GM19328 (cell line): ENCODE results near the gene DDX1.
"Not testable (repeated sequence)": the region's sequence is repeated elsewhere in the genome, so short reads cannot be mapped to it uniquely, and the experiment has no call there.

Experiments
- ATAC-seq: cut with Tn5 transposase; IDR thresholded peaks from one replicate; pipeline ENCODE4 v1.9.1; 2021; ENCODE audit warnings: mild to moderate bottlenecking, moderate library complexity; ENCODE audit not compliant: unreplicated experiment

DDX1 gene

DNA sequence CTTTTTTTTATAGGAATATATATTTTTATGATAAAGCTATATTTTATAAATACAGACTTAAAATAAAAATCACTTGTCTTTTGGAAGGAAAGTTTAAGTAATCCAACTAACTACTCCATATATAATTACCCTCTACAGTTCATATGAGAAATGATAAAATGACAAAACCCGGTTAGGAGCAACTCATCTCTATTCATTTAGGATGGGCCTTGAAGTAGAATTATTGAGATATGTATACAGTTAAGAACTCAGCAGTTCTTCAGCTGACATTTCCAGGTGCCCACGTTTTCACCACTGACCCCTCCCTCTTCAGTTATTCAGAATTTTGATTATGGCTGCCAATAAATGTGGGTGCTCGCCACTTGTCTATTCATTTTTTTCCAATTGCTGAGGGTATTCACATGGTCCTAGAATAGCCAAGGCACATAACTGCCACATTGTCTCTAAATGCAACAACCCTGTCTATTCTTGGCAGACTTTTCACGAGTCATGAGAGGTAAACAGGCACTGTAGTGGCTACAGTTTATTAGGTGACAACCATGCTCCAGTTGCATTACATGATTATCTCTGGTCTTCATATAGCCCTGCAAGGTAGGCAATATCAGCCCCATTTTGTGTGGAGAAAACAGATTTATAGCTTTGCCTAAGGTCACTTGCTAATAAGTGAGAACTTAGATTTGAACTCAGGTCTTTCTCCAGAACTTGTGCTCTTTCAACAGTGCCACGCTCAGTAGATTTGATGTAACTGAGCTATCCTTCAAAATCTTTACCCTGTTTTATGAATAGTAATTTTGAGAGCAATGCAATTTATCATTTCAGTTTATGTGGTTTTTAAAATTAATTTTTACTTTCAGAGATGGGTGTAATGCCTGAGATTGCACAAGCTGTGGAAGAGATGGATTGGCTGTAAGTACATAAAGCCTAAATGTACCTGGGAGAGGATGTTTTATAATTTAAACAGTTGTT is 2.9 kb downstream of the DDX1 start:
- ATAC-seq, result no peak

DNA sequence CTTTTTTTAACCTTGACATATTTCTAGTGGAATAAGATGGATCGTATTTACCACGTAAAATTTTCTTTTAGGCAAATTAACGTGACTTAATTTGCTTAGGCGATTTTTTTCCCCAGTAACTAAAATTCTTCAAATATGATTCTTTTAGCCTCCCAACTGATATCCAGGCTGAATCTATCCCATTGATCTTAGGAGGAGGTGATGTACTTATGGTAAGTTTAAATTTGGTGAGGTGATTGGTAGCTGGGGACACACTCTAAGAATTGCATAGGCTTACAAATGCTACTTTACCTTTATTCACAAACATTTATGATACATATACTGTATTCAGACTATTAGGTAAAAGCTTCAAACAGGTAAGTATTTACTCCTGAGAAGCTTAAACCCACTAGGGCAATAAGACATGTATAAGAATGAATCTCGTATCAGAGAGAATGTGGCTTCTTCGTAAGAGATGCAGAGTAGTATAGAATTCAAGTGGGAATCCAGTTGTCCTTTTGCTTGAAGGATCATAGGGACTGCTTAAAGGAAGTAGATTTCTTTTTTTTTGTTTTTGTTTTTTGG is 3.8 kb downstream of the DDX1 start:
- no peak for ATAC-seq

DNA sequence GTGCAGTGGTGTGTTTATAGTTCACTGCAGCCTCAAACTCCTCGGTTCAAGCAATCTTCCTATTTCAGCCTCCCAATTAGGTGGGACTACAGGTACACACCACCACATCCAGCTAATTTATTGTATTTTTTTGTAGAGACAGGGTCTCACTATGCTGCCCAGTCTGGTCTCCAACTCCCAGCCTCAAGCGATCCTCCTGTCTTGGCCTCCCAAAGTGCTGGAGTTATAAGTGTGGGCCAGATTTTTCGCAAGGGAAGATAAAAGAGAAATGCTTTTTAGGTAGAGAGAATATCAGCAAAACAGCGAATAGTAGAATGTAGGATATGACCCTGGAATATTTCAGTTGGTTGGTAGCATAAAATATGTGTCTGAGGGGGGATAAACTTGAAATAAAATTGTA is 4.3 kb downstream of the DDX1 start:
- ATAC-seq, result no peak

DNA sequence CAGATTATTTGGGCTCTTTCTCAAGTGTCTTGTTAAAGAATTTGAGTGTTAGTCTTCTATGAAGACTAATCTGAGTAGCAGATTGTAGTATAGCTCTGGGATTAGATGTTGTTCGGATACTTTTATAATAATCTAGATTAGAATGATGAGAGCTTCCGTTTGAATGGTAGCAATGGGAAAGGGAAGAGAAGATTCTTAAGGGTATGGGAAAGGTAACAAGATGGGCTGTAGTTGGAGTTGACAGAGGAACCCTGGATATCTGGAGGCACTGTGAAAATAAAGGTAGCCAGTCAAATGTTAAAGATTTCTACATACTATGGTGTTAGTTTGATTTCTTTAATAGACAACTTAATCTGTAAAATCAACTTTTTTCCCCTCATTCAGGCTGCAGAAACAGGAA is 4.7 kb downstream of the DDX1 start:
- ATAC-seq, result no peak

DNA sequence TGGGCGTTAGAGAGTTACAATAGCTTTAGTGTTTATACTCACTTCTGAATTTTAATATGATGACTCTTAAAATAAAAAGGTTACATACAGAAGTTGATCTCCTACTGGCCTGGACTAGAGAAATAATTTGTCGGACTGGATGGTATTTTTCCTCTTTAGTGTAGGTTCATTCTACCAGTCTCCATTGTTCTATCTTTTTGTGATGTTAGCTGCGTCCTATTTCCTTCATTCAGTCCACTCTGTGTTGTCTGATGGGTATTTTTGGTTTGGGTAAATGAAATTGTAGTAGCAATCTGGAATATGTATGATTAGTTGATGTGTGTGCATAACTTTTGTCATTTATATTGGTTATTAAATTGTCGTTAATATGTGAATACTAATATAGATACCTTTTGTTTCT is 5.3 kb downstream of the DDX1 start:
- no peak for ATAC-seq

DNA sequence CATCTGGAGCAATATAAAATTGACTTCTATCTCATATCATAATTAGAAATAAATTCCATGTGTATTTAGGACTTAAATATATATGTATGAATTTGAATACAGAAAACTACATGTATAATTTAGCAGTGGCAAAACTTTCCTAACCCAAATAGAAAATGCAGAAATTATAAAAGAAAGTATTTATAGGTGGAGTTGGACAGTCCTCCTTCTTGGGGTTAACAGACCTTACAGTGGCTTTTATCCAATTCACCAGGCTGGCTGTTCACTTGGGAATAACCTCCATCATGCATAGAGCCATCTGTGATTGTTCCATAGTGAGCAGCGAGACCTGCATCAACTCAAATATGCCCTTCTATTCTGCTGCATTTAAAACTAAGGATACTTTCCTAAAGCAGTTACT is 8.3 kb downstream of the DDX1 start:
- no peak for ATAC-seq

DNA sequence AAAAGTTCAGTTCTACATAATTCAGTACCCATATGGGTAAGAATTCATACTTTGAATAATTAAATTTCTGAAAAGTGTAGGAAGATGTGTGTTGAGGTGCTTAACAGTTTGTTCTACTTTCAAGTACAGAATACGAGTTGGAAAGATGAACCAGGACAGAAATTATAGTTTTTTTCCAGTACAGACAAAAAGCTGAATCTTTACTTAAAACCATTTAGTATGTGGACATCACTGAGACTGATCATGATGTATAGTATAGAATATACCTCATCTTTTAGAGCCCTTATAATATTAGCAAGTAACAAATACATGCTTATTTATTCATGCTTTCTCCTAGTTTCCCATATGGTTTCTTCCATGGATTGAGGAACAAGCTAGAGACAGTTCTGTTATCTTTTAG is 10.0 kb downstream of the DDX1 start:
- ATAC-seq, result no peak

DNA sequence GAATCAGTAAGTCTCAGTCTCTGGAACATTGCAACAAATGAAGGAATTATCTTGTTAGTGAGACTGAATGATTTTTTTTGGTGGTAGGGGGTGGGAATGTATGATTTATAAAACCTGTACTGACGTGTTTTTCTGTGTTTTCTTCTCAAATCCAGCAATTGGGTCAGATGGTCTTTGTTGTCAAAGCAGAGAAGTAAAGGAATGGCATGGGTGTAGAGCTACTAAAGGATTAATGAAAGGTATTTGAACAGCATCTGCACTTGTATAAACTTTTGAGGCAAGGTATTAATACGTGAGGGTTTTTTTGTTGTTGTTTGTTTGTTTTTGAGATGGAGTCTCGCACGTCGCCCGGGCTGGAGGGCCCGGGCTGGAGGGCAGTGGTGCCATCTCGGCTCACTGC is 10.7 kb downstream of the DDX1 start:
- ATAC-seq, result no peak

DNA sequence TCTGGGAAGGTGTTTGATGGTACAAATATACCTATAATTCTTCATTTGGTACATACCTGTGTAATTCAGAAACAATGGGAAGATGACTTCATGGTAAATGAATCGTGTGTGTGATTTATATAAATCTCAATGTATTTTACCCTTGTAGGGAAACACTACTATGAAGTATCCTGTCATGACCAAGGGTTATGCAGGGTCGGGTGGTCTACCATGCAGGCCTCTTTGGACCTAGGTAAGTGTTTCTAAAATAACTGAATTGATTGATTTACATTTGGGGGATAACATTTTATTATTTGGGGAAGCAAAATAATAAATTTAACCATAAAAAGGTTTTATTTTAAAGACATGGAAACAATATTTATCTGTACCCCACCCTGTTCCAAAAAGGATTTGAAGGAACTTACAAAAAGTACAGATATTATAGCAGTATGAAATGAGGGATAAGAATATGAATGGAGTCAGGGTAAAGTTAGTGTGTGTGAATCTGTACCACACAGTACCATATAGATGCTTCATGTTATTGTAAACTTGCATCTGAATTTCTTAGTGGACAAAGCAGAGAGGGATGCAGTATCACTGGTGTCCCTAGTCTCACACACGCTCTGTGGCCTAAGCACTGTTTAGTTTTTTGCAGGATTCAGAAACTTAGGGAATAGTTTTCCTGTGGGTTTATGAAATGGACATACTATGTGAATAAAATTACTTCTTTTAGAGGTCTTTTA is 11.5 kb downstream of the DDX1 start:
- no peak for ATAC-seq

DNA sequence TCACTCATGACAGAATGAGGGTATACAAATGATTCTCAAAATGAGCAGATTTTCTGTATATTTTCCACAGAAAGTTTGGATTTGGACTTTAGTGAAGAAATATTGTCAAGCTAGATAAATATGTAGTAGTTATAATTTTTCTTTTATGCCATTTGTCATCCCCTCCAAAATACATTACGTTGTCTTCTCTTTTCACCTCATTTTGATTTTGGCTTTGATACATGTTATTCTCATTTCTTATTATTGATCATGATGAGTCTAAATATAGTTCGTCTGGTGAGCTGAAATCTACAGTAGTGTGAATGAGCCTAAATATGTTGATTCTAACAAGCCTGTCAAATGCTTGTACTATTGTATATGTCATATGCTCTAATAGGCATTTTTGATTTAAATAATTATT is 12.3 kb downstream of the DDX1 start:
- ATAC-seq, result no peak

DNA sequence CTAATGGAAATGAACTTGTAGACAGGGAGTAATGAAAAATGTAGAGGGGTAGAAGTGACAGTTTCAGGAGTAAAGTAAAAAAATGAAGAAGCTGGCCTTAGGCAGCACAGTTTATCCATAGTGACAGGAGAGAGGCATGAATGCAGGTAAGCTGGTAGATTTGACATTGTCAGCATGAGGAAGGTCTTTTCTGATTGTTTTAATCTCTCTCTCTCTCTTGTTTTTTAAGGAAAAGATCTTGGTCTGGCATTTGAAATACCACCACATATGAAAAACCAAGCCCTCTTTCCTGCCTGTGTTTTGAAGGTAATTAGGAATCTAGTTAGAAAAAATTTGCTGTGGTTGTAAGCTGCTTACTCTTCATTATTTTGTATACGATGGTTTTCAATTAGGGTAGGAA is 14.1 kb downstream of the DDX1 start:
- no peak for ATAC-seq

DNA sequence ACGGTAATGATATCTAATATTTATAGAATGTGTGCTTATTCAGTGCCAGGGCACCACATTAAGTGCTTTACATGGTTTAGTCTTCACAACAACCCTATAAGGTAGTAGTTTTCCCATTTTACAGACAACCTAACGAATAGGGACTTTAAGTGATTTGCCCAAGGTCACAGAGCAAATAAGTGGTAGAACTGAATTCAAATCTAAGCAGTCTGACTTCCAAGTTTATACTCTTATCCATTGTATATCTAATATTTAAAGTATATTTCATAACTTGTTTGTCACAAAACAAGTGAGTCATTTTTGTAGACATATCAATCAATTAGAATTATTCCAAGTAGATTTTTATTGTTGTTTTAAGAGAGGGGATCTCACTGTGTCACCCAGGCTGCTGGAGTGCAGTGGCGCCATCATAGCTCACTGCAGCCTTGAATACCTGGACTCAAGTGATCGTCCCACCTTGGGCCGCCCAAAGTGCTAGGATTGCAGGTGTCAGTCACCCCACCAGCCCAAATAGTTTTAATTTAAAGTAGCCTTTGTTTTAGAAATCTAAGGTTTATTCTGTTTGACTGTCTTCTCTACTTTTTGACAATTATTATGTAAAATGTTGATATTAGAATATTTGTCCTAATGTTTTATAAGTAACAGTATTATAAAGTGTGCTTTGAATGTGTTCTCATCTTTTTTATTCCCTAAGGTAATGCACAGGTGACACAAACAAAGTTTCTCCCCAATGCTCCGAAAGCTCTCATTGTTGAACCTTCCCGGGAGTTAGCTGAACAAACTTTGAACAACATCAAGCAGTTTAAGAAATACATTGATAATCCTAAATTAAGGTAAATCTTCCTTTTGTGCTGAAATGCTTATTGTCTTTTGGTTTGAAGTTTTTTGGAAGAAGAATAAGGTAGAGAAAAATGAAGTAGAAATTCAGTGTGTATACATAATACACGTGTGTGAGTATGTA is 15.1 kb downstream of the DDX1 start:
- ATAC-seq, result no peak

DNA sequence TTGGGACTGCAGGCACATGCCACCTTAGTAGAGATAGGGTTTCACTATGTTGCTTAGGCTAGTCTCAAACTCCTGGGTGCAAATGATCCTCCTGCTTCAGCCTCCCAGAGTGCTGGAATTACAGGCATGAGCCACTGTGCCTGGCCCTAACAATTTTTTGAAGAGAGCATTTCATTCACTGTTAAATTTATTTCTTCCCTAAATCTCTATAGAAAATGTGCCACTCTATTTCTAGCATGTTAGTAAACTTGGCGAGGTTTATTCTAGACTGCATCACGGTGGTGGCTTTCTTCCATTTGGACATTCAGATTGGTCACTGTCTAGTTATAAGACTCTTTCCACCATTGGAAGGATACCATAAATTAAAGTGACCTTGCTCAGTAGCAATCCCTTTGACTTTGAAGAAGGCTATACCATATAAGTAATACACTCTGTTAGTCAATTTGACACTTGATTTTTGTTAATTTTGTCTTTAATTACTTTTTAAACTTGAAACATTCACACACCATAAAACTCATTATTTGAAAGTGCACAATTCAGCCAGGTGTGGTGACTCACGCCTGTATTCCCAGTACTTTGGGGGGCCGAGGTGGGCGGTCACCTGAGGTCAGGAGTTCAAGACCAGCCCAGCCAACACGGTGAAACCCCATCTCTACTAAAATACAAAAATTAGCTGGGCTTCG is 16.2 kb downstream of the DDX1 start:
- ATAC-seq, result no peak

DNA sequence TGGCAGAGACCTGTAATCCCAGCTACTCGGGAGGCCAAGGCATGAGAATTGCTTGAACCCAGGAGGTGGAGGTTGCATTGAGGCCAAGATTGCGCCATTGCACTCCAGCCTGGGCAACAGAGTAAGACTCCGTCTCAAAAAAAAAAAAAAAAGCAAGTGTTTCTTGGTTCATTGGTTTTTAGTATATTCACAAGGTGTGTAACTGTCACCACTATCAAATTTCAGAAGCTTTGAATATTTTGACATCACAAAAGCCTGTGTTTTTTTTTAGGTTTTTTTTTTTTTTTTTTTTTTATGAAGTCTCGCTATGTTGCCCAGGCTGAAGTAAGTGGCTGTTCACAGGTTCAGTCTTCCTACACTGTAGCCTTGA is 16.7 kb downstream of the DDX1 start:
- ATAC-seq, result no peak

DNA sequence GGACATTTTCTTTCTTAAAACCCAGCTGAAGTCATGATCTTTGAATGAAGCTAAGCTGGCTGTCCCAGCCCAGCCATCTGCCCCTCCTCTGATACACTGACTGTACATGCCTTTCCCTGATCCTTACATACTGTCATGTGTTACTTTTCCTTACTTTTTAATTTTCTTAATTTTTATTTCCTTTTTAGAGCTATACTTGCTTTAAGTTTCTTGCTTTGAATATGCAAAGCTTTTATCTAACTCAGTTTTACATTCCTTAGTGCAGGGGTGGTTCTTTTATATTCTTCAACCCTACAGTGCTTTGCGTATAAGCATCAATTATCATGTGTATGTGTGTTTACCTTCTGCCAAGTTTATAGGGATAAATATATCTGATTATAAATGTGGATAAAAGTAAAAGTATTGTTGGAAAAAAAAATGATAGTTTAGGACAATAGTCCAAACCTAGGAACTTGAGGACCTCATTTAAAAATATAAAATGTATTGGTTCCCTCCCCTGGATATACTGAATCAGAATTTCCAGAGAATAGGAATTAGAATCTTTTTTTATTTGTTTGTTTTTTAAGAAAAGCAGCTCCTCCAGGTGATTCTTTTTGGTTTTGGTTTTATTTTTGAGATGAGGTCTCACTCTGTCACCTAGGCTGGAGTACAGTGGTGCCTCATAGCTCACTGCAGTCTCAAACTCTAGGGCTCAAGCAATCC is 17.8 kb downstream of the DDX1 start:
- ATAC-seq, result no peak

DNA sequence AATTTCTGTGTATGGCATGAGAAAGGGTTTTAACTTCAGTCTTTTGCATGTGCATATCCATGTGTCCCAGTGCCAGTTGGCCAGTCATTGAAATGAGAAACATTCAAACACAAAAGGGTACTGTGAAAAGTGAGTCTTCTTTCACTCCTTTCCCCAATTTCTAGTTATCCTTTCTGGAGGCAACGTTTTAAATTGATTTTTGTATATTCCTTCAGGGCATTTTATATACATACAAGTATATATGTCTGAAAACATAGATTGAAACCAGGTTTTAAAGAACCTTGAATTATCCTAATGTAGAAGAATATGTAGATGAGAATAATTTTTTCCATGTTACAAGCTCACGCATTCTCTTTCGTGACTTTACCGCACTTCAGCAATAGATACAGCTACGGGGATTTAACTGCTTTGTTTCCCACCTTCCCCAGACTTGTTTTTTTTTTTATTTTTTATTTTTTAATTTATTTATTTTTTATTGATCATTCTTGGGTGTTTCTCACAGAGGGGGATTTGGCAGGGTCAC is 18.8 kb downstream of the DDX1 start:
- no peak for ATAC-seq

DNA sequence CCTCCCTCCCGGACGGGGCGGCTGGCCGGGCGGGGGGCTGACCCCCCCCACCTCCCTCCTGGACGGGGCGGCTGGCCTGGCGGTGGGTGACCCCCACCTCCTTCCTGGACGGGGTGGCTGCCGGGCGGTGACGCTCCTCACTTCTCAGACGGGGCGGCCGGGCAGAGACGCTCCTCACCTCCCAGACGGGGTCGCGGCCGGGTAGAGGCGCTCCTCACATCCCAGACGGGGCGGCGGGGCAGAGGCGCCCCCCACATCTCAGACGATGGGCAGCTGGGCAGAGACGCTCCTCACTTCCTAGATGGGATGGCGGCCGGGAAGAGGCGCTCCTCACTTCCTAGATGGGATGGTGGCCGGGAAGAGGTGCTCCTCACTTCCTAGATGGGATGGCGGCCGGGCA is 20.4 kb downstream of the DDX1 start:
- not testable (repeated sequence) for ATAC-seq

DNA sequence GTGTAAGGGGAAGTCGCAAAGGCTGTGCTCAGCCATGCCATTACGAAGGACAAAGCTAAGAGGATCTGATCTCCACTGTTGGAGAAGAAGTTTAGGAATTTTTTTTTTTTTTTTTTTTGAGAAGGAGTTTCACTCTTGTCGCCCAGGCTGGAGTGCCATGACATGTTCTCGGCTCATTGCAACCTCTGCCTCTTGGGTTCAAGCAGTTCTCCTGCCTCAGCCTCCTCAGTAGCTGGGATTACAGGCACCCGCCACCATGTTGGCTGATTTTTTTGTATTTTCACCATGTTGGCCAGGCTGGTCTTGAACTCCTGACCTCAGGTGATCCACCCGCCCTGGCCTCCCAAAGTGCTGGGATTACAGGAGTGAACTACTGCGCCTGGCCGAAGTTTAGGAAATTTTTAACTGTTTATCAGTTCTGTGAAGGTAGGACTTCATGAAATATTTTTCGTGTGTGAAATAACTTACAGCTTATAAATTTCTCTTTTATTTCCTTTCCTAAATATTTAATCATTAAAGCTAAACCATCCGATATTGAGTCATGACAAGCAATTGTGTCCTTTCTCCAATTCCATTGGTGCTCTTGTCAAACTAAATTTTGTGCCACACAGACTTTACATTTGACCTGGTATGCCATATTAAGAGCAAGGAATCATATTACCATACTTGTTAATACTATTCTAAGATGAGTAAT is 22.2 kb downstream of the DDX1 start:
- no peak for ATAC-seq
